H1 (cell line): ENCODE results near the gene RHOBTB3.

Experiments
- ASH2L ChIP-seq: fragments of 200-600, 300-600 bp; sonication (generic); IDR thresholded peaks from one replicate; pipeline ENCODE4 v1.7.1; 2017; ENCODE audit warnings: low read length
- EGR1 ChIP-seq: IDR thresholded peaks from 2 replicates; pipeline ENCODE4 v1.6.1; 2011; ENCODE audit warnings: low read depth, low read length, borderline replicate concordance
- EP300 ChIP-seq, 2 experiments: IDR thresholded peaks; 1 replicate in 1 of 2; 2 replicates in 1 of 2; pipeline ENCODE4 v1.6.1; 2011 to 2012; ENCODE audit warnings: low read depth in 2 of 2, low read length in 2 of 2, mild to moderate bottlenecking in 2 of 2, borderline replicate concordance in 1 of 2, inconsistent platforms in 1 of 2, moderate library complexity in 1 of 2
- EZH2 ChIP-seq: fragments of 200-600 bp; sonication (generic); IDR thresholded peaks from 2 replicates; pipeline ENCODE4 v1.7.1; 2012; ENCODE audit warnings: low read depth, mild to moderate bottlenecking, moderate library complexity, low read length, inconsistent platforms; ENCODE audit not compliant: severe bottlenecking
- FOSL1 ChIP-seq: IDR thresholded peaks from 2 replicates; pipeline ENCODE4 v1.6.1; 2011; ENCODE audit warnings: mild to moderate bottlenecking, low read depth, low read length, moderate library complexity; ENCODE audit not compliant: insufficient read depth
- JUND ChIP-seq: IDR thresholded peaks from 2 replicates; pipeline ENCODE4 v1.6.1; 2011; ENCODE audit warnings: mild to moderate bottlenecking, improper control_type of control experiment, low read length
- POLR2A ChIP-seq, 2 experiments: IDR thresholded peaks; 1 replicate in 1 of 2; 2 replicates in 1 of 2; pipeline ENCODE4 v1.6.1; 2011; ENCODE audit warnings: low read depth in 2 of 2, low read length in 2 of 2, mild to moderate bottlenecking in 2 of 2; ENCODE audit errors: control extremely low read depth in 1 of 2
- POLR2AphosphoS5 ChIP-seq: IDR thresholded peaks from 2 replicates; pipeline ENCODE4 v1.6.1; 2011; ENCODE audit warnings: low read depth, low read length
- RFX5 ChIP-seq: IDR thresholded peaks from 2 replicates; pipeline ENCODE4 v1.6.1; 2011; ENCODE audit warnings: low read depth, low read length, improper control_type of control experiment, borderline replicate concordance
- SIN3A ChIP-seq, 2 experiments: IDR thresholded peaks in 1 of 2; conservative IDR thresholded peaks in 1 of 2; 2 replicates each; pipeline ENCODE4 v1.6.1; 2011 to 2012; ENCODE audit warnings: low read length in 2 of 2, improper control_type of control experiment in 1 of 2, low read depth in 1 of 2, mild to moderate bottlenecking in 1 of 2
- SP1 ChIP-seq: IDR thresholded peaks from 2 replicates; pipeline ENCODE4 v1.6.1; 2011; ENCODE audit warnings: low read depth, low read length
- TBP ChIP-seq: IDR thresholded peaks from 2 replicates; pipeline ENCODE4 v1.6.1; 2011; ENCODE audit warnings: low read depth, low read length, improper control_type of control experiment
- TF ChIP-seq, protein P1 (sequence below), 3 experiments: IDR thresholded peaks; 1 replicate in 2 of 3; 2 replicates in 1 of 3; pipeline versions ENCODE4 v1.5.1 to v1.6.1; 2011; ENCODE audit warnings: low read length in 3 of 3, mild to moderate bottlenecking in 3 of 3, inconsistent platforms in 2 of 3, low read depth in 1 of 3, moderate library complexity in 1 of 3; ENCODE audit not compliant: insufficient read depth in 1 of 3; ENCODE audit errors: control extremely low read depth in 1 of 3
- TF ChIP-seq, protein P2 (sequence below): IDR thresholded peaks from 2 replicates; pipeline ENCODE4 v1.6.1; 2012; ENCODE audit warnings: low read length, inconsistent platforms

DNA sequence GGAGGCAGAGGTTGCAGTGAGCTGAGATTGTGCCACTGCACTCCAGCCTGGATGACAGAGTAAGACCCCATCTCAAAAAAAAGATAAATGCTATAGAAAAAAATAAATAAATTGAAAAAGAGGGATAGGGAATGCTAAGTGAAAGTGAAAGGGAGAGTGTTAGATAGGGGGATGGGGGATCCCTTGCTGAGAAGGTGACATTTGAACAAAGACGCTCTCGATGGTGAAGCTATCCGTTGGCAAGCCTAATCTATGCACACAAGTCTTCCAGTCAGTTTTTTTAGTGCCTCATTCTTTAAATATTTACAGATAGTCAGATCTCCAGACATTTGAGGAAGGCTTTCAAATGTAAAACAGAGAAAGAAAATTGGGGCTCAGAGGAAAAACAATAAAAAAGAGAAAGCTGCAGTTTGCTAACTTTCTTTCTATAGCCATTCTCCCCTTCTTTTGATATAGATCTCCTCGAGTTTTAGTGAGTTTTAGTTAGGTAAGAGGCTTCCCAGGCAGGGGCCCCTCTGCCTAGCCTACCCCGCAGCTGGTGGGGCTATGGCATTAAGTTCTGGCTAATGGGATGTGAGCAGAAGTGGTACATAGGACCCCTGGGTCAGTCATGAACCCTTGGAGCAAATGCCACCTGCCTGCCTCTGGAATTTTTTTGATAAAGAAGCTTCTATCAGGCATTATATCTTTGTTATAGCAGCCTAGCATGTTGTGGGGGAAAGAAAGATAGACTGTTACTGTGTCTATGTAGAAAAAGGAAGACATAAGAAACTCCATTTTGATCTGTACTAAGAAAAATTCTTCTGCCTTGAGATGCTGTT lies 79.4 kb downstream of the RHOBTB3 start:
- TF ChIP-seq EP300 (IDR thresholded peaks at IDR 0.05; ENCODE audit: borderline replicate concordance in 1 of 2, low read depth in 2 of 2, low read length in 2 of 2) (no peak), POLR2A (IDR thresholded peaks at IDR 0.05; ENCODE audit: control extremely low read depth in 1 of 2, low read depth in 2 of 2, low read length in 2 of 2) (no peak), EZH2 (no peak), TBP (no peak), SIN3A (conservative IDR thresholded peaks at IDR 0.05 in 1 of 2, IDR thresholded peaks at IDR 0.05 in 1 of 2; ENCODE audit: low read depth in 1 of 2, low read length in 2 of 2) (no peak), POLR2AphosphoS5 (no peak), JUND (no peak), FOSL1 (no peak), RFX5 (no peak), EGR1 (no peak), ASH2L (no peak), SP1 (no peak)
- TF ChIP-seq, protein P1, sequence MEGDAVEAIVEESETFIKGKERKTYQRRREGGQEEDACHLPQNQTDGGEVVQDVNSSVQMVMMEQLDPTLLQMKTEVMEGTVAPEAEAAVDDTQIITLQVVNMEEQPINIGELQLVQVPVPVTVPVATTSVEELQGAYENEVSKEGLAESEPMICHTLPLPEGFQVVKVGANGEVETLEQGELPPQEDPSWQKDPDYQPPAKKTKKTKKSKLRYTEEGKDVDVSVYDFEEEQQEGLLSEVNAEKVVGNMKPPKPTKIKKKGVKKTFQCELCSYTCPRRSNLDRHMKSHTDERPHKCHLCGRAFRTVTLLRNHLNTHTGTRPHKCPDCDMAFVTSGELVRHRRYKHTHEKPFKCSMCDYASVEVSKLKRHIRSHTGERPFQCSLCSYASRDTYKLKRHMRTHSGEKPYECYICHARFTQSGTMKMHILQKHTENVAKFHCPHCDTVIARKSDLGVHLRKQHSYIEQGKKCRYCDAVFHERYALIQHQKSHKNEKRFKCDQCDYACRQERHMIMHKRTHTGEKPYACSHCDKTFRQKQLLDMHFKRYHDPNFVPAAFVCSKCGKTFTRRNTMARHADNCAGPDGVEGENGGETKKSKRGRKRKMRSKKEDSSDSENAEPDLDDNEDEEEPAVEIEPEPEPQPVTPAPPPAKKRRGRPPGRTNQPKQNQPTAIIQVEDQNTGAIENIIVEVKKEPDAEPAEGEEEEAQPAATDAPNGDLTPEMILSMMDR (IDR thresholded peaks at IDR 0.05; ENCODE audit: control extremely low read depth in 1 of 3, insufficient read depth in 1 of 3, low read depth in 1 of 3, low read length in 3 of 3) = no peak
- TF ChIP-seq, protein P2, sequence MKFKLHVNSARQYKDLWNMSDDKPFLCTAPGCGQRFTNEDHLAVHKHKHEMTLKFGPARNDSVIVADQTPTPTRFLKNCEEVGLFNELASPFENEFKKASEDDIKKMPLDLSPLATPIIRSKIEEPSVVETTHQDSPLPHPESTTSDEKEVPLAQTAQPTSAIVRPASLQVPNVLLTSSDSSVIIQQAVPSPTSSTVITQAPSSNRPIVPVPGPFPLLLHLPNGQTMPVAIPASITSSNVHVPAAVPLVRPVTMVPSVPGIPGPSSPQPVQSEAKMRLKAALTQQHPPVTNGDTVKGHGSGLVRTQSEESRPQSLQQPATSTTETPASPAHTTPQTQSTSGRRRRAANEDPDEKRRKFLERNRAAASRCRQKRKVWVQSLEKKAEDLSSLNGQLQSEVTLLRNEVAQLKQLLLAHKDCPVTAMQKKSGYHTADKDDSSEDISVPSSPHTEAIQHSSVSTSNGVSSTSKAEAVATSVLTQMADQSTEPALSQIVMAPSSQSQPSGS = no peak
